CD4-positive, alpha-beta T cell treated with Interleukin-6 for 4 hours (primary cell): Measurements from ENCODE around the gene N4BP2L2.

Experiments used
- DNase-seq: peaks from one replicate; pipeline ENCODE4 v3.0.0-alpha.2; 2020; ENCODE audit warnings: mixed read lengths

N4BP2L2 gene

GRCh38 chr13:32528358-32528757 is 10.2 kb downstream of the N4BP2L2 start:
- DNase-seq: no peak

GRCh38 chr13:32527151-32527550 is 11.4 kb downstream of the N4BP2L2 start:
- DNase-seq: no peak

- DNase-seq: no peak
Observed at GRCh38 chr13:32525766-32526165, 12.8 kb downstream of the N4BP2L2 start.

GRCh38 chr13:32515246-32515645 is 23.3 kb downstream of the N4BP2L2 start:
- DNase-seq: no peak

GRCh38 chr13:32511482-32511881 is 27.1 kb downstream of the N4BP2L2 start:
- no peak for DNase-seq

- DNase-seq: no peak
Observed at GRCh38 chr13:32504876-32505275, 33.7 kb downstream of the N4BP2L2 start.

- no peak for DNase-seq
Observed at GRCh38 chr13:32504263-32504662, 34.3 kb downstream of the N4BP2L2 start.

GRCh38 chr13:32503727-32504126 is 34.9 kb downstream of the N4BP2L2 start:
- DNase-seq: no peak

GRCh38 chr13:32501064-32501463 is 37.5 kb downstream of the N4BP2L2 start:
- DNase-seq: no peak

- no peak for DNase-seq
Observed at GRCh38 chr13:32499538-32500210, 38.9 kb downstream of the N4BP2L2 start.

GRCh38 chr13:32497589-32497988 is 41.0 kb downstream of the N4BP2L2 start:
- DNase-seq: no peak

GRCh38 chr13:32496599-32497160 is 41.9 kb downstream of the N4BP2L2 start:
- no peak for DNase-seq

- no peak for DNase-seq
Observed at GRCh38 chr13:32495841-32496240, 42.8 kb downstream of the N4BP2L2 start.

GRCh38 chr13:32495429-32495828 is 43.2 kb downstream of the N4BP2L2 start:
- no peak for DNase-seq

- no peak for DNase-seq
Observed at GRCh38 chr13:32491028-32491427, 47.6 kb downstream of the N4BP2L2 start.

GRCh38 chr13:32476892-32477291 is 61.7 kb downstream of the N4BP2L2 start:
- DNase-seq: no peak

GRCh38 chr13:32476021-32476731 is 62.4 kb downstream of the N4BP2L2 start:
- no peak for DNase-seq

GRCh38 chr13:32474999-32475792 is 63.4 kb downstream of the N4BP2L2 start:
- DNase-seq: no peak

- no peak for DNase-seq
Observed at GRCh38 chr13:32473650-32474049, 64.9 kb downstream of the N4BP2L2 start.

GRCh38 chr13:32472194-32472621 is 66.4 kb downstream of the N4BP2L2 start:
- DNase-seq: no peak

GRCh38 chr13:32471187-32471922 is 67.2 kb downstream of the N4BP2L2 start:
- no peak for DNase-seq

GRCh38 chr13:32468502-32469142 is 70.0 kb downstream of the N4BP2L2 start:
- no peak for DNase-seq
